GM12873 (cell line): ENCODE data around the gene GRIK4.

ENCODE experiments used
- TF ChIP-seq, protein P1 (sequence below): IDR thresholded peaks from 2 replicates; pipeline ENCODE4 v1.5.1; 2012; ENCODE audit warnings: low read depth, mild to moderate bottlenecking, moderate library complexity, low read length, control low read depth; ENCODE audit not compliant: insufficient read depth; ENCODE audit errors: missing control alignments

GRIK4 gene

DNA sequence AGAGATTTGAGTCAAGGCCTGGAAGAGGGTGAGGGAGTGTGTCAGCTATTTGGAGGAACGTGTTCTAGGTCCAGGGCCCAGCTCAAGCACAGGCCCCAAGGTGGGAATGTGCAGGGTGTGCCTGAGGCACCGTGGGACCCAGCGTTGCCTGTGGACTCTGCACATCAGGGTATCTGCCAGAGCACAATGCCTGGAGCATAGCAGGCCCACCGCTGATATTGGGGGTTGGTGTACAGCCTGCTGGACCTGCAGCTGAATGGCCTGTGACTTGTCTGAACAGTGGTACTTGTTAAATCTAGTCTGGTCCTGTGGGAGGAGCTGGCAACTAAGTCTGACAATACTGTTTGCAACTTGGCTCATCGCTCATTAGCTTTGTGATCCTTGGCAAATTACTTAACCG is 131.7 kb downstream of the GRIK4 start:
- TF ChIP-seq, protein P1, sequence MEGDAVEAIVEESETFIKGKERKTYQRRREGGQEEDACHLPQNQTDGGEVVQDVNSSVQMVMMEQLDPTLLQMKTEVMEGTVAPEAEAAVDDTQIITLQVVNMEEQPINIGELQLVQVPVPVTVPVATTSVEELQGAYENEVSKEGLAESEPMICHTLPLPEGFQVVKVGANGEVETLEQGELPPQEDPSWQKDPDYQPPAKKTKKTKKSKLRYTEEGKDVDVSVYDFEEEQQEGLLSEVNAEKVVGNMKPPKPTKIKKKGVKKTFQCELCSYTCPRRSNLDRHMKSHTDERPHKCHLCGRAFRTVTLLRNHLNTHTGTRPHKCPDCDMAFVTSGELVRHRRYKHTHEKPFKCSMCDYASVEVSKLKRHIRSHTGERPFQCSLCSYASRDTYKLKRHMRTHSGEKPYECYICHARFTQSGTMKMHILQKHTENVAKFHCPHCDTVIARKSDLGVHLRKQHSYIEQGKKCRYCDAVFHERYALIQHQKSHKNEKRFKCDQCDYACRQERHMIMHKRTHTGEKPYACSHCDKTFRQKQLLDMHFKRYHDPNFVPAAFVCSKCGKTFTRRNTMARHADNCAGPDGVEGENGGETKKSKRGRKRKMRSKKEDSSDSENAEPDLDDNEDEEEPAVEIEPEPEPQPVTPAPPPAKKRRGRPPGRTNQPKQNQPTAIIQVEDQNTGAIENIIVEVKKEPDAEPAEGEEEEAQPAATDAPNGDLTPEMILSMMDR = no peak

DNA sequence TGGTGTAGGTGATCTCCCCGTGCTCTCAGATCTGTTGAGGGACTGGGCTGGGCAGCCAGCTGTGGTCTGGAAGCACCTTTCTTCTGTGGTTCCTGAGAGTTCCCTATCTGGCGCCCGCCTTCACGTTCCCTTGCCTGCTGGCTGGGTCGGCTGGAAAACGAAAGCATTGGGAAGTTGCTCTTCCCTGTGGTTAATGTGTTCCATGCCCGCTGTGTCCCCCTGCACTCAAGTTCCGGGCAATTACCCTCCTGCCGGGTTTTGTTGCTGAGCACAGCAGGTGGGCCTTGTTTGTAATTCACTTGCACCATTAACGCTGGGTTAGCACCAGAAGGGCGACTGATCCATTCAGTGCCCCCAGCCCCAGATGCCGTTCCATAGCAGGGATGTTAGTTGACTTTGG is 134.1 kb downstream of the GRIK4 start:
- TF ChIP-seq, protein P1 = no peak

DNA sequence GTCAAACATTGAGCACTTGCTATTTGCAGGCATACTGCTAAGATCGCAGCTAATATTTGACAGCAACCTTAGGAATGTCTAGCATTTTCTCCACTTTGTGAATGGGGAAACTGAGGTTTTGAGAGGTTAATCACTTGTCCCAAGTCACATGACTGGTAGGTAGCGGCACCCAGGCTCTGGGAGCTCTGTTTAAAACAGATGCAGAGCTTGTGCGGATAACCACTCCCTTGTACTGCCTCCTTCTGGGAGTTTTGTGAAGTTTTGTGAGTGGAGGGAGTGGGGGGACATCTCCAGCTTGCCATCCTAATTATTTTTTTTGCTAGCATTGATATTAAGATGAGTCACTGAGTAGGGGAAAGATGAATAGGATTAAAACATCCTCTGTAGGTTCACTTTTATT is 134.7 kb downstream of the GRIK4 start:
- TF ChIP-seq, protein P1 = no peak

DNA sequence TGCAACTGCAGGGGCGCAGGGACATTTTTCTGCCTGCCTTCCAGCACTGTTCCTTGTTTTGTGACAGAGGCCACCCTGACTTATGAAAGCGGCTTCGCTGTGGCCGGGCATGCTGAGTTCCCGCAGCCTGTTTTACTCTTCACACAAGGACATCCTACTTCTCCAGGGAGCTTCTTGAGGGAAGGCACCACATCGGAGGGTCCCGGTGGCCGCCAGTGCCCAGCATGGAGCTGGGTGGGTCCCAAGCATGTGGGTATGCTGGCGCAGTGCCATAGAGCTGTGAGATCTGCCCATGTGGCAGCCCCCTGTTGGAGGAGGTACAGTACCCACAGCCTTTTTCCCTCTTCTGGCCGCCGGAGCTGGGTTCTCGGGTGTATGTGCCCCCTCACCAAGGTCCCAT is 136.1 kb downstream of the GRIK4 start:
- TF ChIP-seq, protein P1 = no peak

DNA sequence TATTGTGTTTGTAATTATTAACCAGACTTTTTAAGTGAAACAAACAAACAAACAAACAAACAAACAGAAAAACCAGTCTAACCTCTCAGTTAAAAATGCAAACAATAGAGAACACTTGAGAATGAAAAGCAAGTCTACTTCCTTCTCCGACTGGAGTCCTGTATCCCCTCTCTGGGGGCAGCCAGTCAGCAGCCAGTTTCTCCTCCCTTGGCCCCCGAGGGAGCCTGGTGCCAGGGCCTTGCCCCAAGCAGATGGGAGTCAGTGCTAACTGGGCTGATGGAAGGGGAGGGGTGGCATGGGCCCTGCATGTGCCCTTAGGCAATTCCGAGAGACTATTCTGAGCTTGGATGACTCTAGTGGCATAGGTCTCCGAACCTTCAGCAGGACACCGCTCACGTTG is 137.2 kb downstream of the GRIK4 start:
- TF ChIP-seq, protein P1 = no peak

DNA sequence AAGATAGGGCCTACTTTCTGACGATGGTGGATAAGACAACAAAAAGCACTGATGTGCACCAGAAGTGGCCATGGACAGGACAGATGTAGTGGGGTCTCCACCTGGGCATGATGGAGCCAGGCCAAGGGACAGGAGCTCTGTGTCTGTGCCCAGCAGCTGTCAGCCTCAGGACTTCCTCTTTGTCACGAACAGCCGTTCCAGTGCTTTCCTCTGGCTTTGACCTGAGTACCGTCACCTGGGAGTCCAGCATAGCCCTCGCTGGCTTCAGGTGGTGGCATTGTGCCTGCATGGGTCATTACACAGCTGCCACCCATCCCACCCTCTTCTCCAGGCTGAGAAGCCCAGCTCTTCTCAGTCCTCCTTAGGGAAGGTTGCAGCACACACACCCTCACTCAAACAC is 137.8 kb downstream of the GRIK4 start:
- TF ChIP-seq, protein P1 = no peak

DNA sequence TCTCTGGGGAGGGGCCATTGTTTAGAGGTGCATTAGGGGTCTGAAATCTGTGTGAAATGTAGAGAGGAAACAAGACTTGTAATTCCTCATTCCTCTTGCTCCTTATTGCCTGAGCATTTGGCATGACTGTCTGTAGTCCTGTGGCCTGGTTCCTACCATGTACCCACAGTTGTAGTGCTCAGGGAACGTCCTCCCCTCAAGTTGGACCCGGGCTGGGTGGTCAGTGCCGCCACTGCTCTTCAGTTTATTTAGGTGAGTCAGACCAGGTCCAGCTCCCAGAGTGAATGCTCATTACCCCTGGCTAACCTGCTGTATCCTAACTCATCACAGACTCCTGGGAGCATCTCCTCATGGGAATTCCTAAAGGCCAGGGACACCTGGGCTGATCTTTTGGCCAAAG is 139.8 kb downstream of the GRIK4 start:
- TF ChIP-seq, protein P1 = no peak
